ENCODE measurements around the gene VSIG10. TPM values are rescaled to one million over a fixed set of nuclear protein-coding genes. Genes with fewer than 3 reads are reported as not detected.
"Not testable (repeated sequence)": the region's sequence is repeated elsewhere in the genome, so short reads cannot be mapped to it uniquely, and the experiment has no call there.

Gene VSIG10
- total and polyA plus RNA-seq, 2 of the 4 experiments (the other 2 are of a cell fraction): 5.9 to 10.0 TPM

DNA sequence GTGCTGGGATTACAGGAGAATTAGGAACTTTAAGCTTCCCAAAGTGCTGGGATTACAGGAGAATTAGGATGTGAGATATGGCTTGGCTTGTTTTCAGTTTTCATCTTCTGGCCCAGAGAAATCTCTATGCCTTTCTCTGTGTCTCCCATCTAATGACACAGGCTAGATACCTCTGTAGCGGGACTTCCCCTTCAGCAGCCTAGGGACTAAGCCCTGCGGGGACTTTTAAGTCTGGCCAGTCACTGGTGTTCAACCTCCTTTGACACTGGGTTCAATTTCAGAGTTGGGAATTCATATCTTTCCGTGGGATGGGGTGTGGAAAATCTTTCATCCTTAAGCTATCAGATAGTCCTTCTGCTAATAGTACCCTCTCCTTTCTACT lies 81.1 kb downstream of the VSIG10 start:
- Histone ChIP-seq H3K56ac (ENCODE audit: extremely low read depth, insufficient read depth, low read length) (no peak overlapping the region), H3K27me3 (ENCODE audit: control insufficient read depth, insufficient read depth, low read length) (no peaks in the 10 kb centered on the region), H3K79me1 (ENCODE audit: low read depth in 1 of 2, low read length in 2 of 2) (peaks cover 0 to 2% of the 10 kb centered on the region in 2 experiments; a peak in 2 of 4 replicates), H3K4me3 (ENCODE audit: insufficient read depth, low read depth, low read length) (no peak overlapping the region), H3K9ac (ENCODE audit: low read depth, low read length) (no peak overlapping the region), H3K14ac (replicated peaks; ENCODE audit: low read depth, low read length) (no peak overlapping the region), H2BK120ac (ENCODE audit: low read depth, low read length) (no peak overlapping the region), H3K9me3 (ENCODE audit: control insufficient read depth, insufficient read depth, low read length) (no peaks in the 10 kb centered on the region), H3K4me1 (ENCODE audit: control insufficient read depth, insufficient read depth, low read length) (no peaks in the 10 kb centered on the region), H4K20me1 (ENCODE audit: insufficient read depth, low read length) (no peaks in the 10 kb centered on the region), H2BK20ac (ENCODE audit: low read depth, low read length) (no peak overlapping the region), H2BK5ac (ENCODE audit: low read depth, low read length, poor library complexity, severe bottlenecking) (no peak overlapping the region), H2AK5ac (ENCODE audit: low read depth, low read length) (no peak overlapping the region), H3K4me2 (ENCODE audit: low read depth, low read length) (no peak overlapping the region), H2AK9ac (replicated peaks; ENCODE audit: low read depth, low read length, poor library complexity) (no peak overlapping the region), H3K27ac (ENCODE audit: insufficient read depth, low read length) (no peak overlapping the region), H2BK15ac (ENCODE audit: low read depth, low read length) (no peak overlapping the region), H3K23ac (ENCODE audit: low read depth, low read length) (no peak overlapping the region), H3K4ac (ENCODE audit: low read depth, low read length) (no peak overlapping the region), H4K8ac (ENCODE audit: low read depth in 2 of 2, low read length in 2 of 2) (no peak overlapping the region), H2AFZ (replicated peaks; ENCODE audit: low read length, poor library complexity) (no peak overlapping the region), H3K9me1 (ENCODE audit: insufficient read depth, low read length) (no peaks in the 10 kb centered on the region), H3K18ac (ENCODE audit: low read depth, low read length) (no peak overlapping the region), H3K36me3 (ENCODE audit: control insufficient read depth, insufficient read depth, low read length) (peaks cover 24% of the 10 kb centered on the region), H4K91ac (ENCODE audit: insufficient read depth, low read depth, low read length) (no peak overlapping the region), H4K5ac (ENCODE audit: low read depth, low read length) (no peak overlapping the region)
- no CpG with 5 or more reads among the region's 3 CpGs for WGBS, 2 experiments (ENCODE audit: extremely low coverage in 2 of 2, insufficient read length in 1 of 2)
- dilution Hi-C loops (cut with HindIII; ENCODE audit: low sequenced_read_pairs, unreplicated experiment): no loop called here
- ChIA-PET CTCF (no interaction called here), POLR2A (ENCODE audit: unreplicated experiment) (interaction anchor here (0.5 kb wide), 1 partner anchor 11 kb away, joined by 3 read pairs; no protein-coding TSS in a partner anchor)
- DNase-seq: no peak
- intact Hi-C loops (cut with micrococcal nuclease): no loop called here
- no peak for ATAC-seq (ENCODE audit: low read depth)
- TF ChIP-seq FOS (IDR thresholded peaks at IDR 0.05; ENCODE audit: low read depth, low read length) (no peak), MAFK (IDR thresholded peaks at IDR 0.05; ENCODE audit: low read depth, low read length) (no peak), MAZ (IDR thresholded peaks at IDR 0.05; ENCODE audit: borderline replicate concordance, low read depth, low read length) (no peak), NFE2L2 (IDR thresholded peaks at IDR 0.05; ENCODE audit: low read depth, low read length) (no peak), RFX5 (IDR thresholded peaks at IDR 0.05; ENCODE audit: low read depth, low read length) (no peak), RAD21 (IDR thresholded peaks at IDR 0.05; ENCODE audit: low read length) (no peak), CEBPB (IDR thresholded peaks at IDR 0.05; ENCODE audit: low read depth, low read length) (no peak)
- TF ChIP-seq, protein P1, sequence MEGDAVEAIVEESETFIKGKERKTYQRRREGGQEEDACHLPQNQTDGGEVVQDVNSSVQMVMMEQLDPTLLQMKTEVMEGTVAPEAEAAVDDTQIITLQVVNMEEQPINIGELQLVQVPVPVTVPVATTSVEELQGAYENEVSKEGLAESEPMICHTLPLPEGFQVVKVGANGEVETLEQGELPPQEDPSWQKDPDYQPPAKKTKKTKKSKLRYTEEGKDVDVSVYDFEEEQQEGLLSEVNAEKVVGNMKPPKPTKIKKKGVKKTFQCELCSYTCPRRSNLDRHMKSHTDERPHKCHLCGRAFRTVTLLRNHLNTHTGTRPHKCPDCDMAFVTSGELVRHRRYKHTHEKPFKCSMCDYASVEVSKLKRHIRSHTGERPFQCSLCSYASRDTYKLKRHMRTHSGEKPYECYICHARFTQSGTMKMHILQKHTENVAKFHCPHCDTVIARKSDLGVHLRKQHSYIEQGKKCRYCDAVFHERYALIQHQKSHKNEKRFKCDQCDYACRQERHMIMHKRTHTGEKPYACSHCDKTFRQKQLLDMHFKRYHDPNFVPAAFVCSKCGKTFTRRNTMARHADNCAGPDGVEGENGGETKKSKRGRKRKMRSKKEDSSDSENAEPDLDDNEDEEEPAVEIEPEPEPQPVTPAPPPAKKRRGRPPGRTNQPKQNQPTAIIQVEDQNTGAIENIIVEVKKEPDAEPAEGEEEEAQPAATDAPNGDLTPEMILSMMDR (conservative IDR thresholded peaks at IDR 0.05; ENCODE audit: low read depth, low read length): no peak
- in situ Hi-C loops (cut with MboI; ENCODE audit: low sequenced_read_pairs): no loop called here
- BruUV-seq (replicated peaks): no TSS peak

DNA sequence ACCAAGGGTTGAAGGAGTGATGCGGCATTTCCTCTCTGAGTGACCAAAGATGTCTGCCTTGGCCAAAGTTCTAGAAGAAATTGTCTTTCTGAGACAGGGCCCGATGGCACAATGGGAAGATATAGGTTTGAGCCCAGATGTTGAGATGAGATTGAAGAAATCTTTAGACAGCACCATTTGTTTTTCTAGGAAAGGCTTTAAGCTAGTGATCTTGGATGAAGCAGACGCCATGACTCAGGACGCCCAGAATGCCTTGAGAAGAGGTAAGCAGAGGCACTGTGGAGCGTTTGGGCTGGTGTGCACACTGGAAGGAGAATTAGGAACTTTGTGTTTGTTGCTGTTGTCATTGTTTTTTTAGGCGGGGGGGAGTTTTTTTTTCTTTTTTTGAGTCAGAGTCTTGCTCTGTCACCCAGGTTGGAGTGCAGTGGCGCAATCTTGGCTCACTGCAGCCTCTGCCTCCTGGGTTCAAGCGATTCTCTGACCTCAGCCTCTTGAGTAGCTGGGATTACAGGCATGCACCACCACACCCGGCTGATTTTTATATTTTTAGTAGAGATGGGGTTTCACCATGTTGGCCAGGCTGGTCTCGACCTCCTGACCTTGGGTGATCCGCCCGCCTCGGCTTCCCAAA lies 81.6 kb downstream of the VSIG10 start:
- H3K9me3 ChIP-seq (ENCODE audit: control insufficient read depth, insufficient read depth, low read length); H2BK20ac ChIP-seq (ENCODE audit: low read depth, low read length); H2AK5ac ChIP-seq (ENCODE audit: low read depth, low read length); CTCF ChIA-PET; H4K91ac ChIP-seq (ENCODE audit: insufficient read depth, low read depth, low read length); H3K9me1 ChIP-seq (ENCODE audit: insufficient read depth, low read length); ATAC-seq (ENCODE audit: low read depth); H4K8ac ChIP-seq (ENCODE audit: low read depth in 2 of 2, low read length in 2 of 2); dilution Hi-C loops (cut with HindIII; ENCODE audit: low sequenced_read_pairs, unreplicated experiment); H3K79me1 ChIP-seq (ENCODE audit: low read depth in 1 of 2, low read length in 2 of 2); H4K5ac ChIP-seq (ENCODE audit: low read depth, low read length); H2BK120ac ChIP-seq (ENCODE audit: low read depth, low read length); H2AK9ac ChIP-seq (replicated peaks; ENCODE audit: low read depth, low read length, poor library complexity); H2BK15ac ChIP-seq (ENCODE audit: low read depth, low read length); POLR2A ChIA-PET (ENCODE audit: unreplicated experiment); DNase-seq; H3K4me3 ChIP-seq (ENCODE audit: insufficient read depth, low read depth, low read length); H3K14ac ChIP-seq (replicated peaks; ENCODE audit: low read depth, low read length); in situ Hi-C loops (cut with MboI; ENCODE audit: low sequenced_read_pairs); H3K56ac ChIP-seq (ENCODE audit: extremely low read depth, insufficient read depth, low read length); H3K4ac ChIP-seq (ENCODE audit: low read depth, low read length); H3K4me1 ChIP-seq (ENCODE audit: control insufficient read depth, insufficient read depth, low read length); intact Hi-C loops (cut with micrococcal nuclease); BruUV-seq (replicated peaks); H3K23ac ChIP-seq (ENCODE audit: low read depth, low read length); H2BK5ac ChIP-seq (ENCODE audit: low read depth, low read length, poor library complexity, severe bottlenecking); H2AFZ ChIP-seq (replicated peaks; ENCODE audit: low read length, poor library complexity); H4K20me1 ChIP-seq (ENCODE audit: insufficient read depth, low read length); H3K27ac ChIP-seq (ENCODE audit: insufficient read depth, low read length); H3K27me3 ChIP-seq (ENCODE audit: control insufficient read depth, insufficient read depth, low read length); H3K18ac ChIP-seq (ENCODE audit: low read depth, low read length); H3K9ac ChIP-seq (ENCODE audit: low read depth, low read length); H3K4me2 ChIP-seq (ENCODE audit: low read depth, low read length): not testable (repeated sequence)
- H3K36me3 ChIP-seq (ENCODE audit: control insufficient read depth, insufficient read depth, low read length): peaks cover 24% of the 10 kb centered on the region
- WGBS, 2 experiments (ENCODE audit: extremely low coverage in 2 of 2, insufficient read length in 1 of 2): no CpG with 5 or more reads among the region's 13 CpGs

All from IMR-90 (cell line).